Measurements from ENCODE around the gene TMBIM1.

GRCh38 chr2:218332920-218333645 lies 40.8 kb upstream of the TMBIM1 start:
- TF ChIP-seq CTCF (IDR thresholded peaks at IDR 0.05): no peak
- no peak for TF ChIP-seq POLR2A (IDR thresholded peaks at IDR 0.05)
